ENCODE measurements around the gene LVRN. TPM values are rescaled to one million over a fixed set of nuclear protein-coding genes. Genes with fewer than 3 reads are reported as not detected.

Gene LVRN
- total and polyA plus RNA-seq, 2 of the 4 experiments (the other 2 are of a cell fraction) = 0.10 to 0.18 TPM

- Histone ChIP-seq H2BK120ac (ENCODE audit: low read depth, low read length) (no peak overlapping the region), H2BK5ac (ENCODE audit: low read depth, low read length, poor library complexity, severe bottlenecking) (no peak overlapping the region), H2BK15ac (ENCODE audit: low read depth, low read length) (no peak overlapping the region), H3K14ac (replicated peaks; ENCODE audit: low read depth, low read length) (no peak overlapping the region), H4K8ac (ENCODE audit: low read depth in 2 of 2, low read length in 2 of 2) (no peak overlapping the region), H3K27ac (ENCODE audit: insufficient read depth, low read length) (no peak overlapping the region), H4K5ac (ENCODE audit: low read depth, low read length) (no peak overlapping the region), H2AFZ (replicated peaks; ENCODE audit: low read length, poor library complexity) (no peak overlapping the region), H3K56ac (ENCODE audit: extremely low read depth, insufficient read depth, low read length) (no peak overlapping the region), H3K18ac (ENCODE audit: low read depth, low read length) (no peak overlapping the region), H3K4me2 (ENCODE audit: low read depth, low read length) (no peak overlapping the region; the same call in 1 of the 2 replicates), H3K9me1 (ENCODE audit: insufficient read depth, low read length) (no peaks in the 10 kb centered on the region), H3K4me1 (ENCODE audit: control insufficient read depth, insufficient read depth, low read length) (peaks cover 1% of the 10 kb centered on the region; the same call in 1 of the 2 replicates), H3K4me3 (ENCODE audit: insufficient read depth, low read depth, low read length) (no peak overlapping the region), H2AK5ac (ENCODE audit: low read depth, low read length) (no peak overlapping the region), H3K79me1 (ENCODE audit: low read depth in 1 of 2, low read length in 2 of 2) (no peaks in the 10 kb centered on the region), H2BK20ac (ENCODE audit: low read depth, low read length) (no peak overlapping the region), H2AK9ac (replicated peaks; ENCODE audit: low read depth, low read length, poor library complexity) (no peak overlapping the region), H4K91ac (ENCODE audit: insufficient read depth, low read depth, low read length) (no peak overlapping the region), H3K9ac (ENCODE audit: low read depth, low read length) (no peak overlapping the region), H4K20me1 (ENCODE audit: insufficient read depth, low read length) (no peaks in the 10 kb centered on the region), H3K23ac (ENCODE audit: low read depth, low read length) (no peak overlapping the region), H3K27me3 (ENCODE audit: control insufficient read depth, insufficient read depth, low read length) (no peaks in the 10 kb centered on the region), H3K9me3 (ENCODE audit: control insufficient read depth, insufficient read depth, low read length) (no peaks in the 10 kb centered on the region), H3K4ac (ENCODE audit: low read depth, low read length) (no peak overlapping the region), H3K36me3 (ENCODE audit: control insufficient read depth, insufficient read depth, low read length) (no peaks in the 10 kb centered on the region)
- DNase-seq (peak; percentile 67), ATAC-seq (ENCODE audit: low read depth) (peak; percentile 54)
- dilution Hi-C loops (cut with HindIII; ENCODE audit: low sequenced_read_pairs, unreplicated experiment) = no loop called here
- in situ Hi-C loops (cut with MboI; ENCODE audit: low sequenced_read_pairs) = no loop called here
- CTCF ChIA-PET = interaction anchor here (0.6 kb wide), 1 partner anchor 63 kb away, joined by 4 read pairs; no protein-coding TSS in a partner anchor
- intact Hi-C loops (cut with micrococcal nuclease) = no loop called here
- TF ChIP-seq BHLHE40 (IDR thresholded peaks at IDR 0.05; ENCODE audit: low read depth, low read length) (no peak), SMC3 (IDR thresholded peaks at IDR 0.05; ENCODE audit: low read depth, low read length) (no peak), USF2 (IDR thresholded peaks at IDR 0.05; ENCODE audit: low read depth, low read length) (no peak), POLR2A (IDR thresholded peaks at IDR 0.05; ENCODE audit: low read depth, low read length) (no peak), RCOR1 (IDR thresholded peaks at IDR 0.05; ENCODE audit: insufficient replicate concordance, low read length) (no peak), CTCF (conservative IDR thresholded peaks at IDR 0.05; ENCODE audit: low read depth, low read length) (no peak), MXI1 (IDR thresholded peaks at IDR 0.05; ENCODE audit: borderline replicate concordance, low read depth, low read length) (no peak), MAZ (IDR thresholded peaks at IDR 0.05; ENCODE audit: borderline replicate concordance, low read depth, low read length) (no peak), CEBPB (IDR thresholded peaks at IDR 0.05; ENCODE audit: low read depth, low read length) (no peak), MAFK (IDR thresholded peaks at IDR 0.05; ENCODE audit: low read depth, low read length) (no peak), RAD21 (IDR thresholded peaks at IDR 0.05; ENCODE audit: low read length) (no peak), NFE2L2 (IDR thresholded peaks at IDR 0.05; ENCODE audit: low read depth, low read length) (no peak), RFX5 (IDR thresholded peaks at IDR 0.05; ENCODE audit: low read depth, low read length) (no peak), ELK1 (IDR thresholded peaks at IDR 0.05; ENCODE audit: borderline replicate concordance, low read depth, low read length) (no peak), CHD1 (IDR thresholded peaks at IDR 0.05; ENCODE audit: low read depth, low read length) (no peak)
- POLR2A ChIA-PET (ENCODE audit: unreplicated experiment) = no interaction called here
- no TSS peak for BruUV-seq (replicated peaks)
These were observed 48.8 kb downstream of the LVRN start for GRCh38 chr5:116011046-116011445.
